ENCODE data around the gene SYNRG.

Gene SYNRG

GRCh38 chr17:37605081-37605480 is 4.1 kb downstream of the SYNRG start:
- H3K4me3 ChIP-seq (ENCODE audit: low read depth, low read length): no peak overlapping the region
- no peak for DNase-seq (ENCODE audit: low read depth, low spot score)
- TF ChIP-seq CTCF (IDR thresholded peaks at IDR 0.05; ENCODE audit: low read depth, low read length): no peak
- in situ Hi-C loops (cut with HindIII; ENCODE audit: low sequenced_read_pairs): no loop called here

GRCh38 chr17:37604556-37604955 is 4.7 kb downstream of the SYNRG start:
- DNase-seq (ENCODE audit: low read depth, low spot score): no peak
- TF ChIP-seq CTCF (IDR thresholded peaks at IDR 0.05; ENCODE audit: low read depth, low read length): no peak
- in situ Hi-C loops (cut with HindIII; ENCODE audit: low sequenced_read_pairs): no loop called here
- no peak overlapping the region for H3K4me3 ChIP-seq (ENCODE audit: low read depth, low read length)

GRCh38 chr17:37598145-37598544 is 11.1 kb downstream of the SYNRG start:
- no peak overlapping the region for H3K4me3 ChIP-seq (ENCODE audit: low read depth, low read length)
- TF ChIP-seq CTCF (IDR thresholded peaks at IDR 0.05; ENCODE audit: low read depth, low read length): no peak
- DNase-seq (ENCODE audit: low read depth, low spot score): no peak
- in situ Hi-C loops (cut with HindIII; ENCODE audit: low sequenced_read_pairs): no loop called here

GRCh38 chr17:37592291-37592690 is 16.9 kb downstream of the SYNRG start:
- in situ Hi-C loops (cut with HindIII; ENCODE audit: low sequenced_read_pairs): no loop called here

GRCh38 chr17:37585066-37585465 is 24.2 kb downstream of the SYNRG start:
- no peak for TF ChIP-seq CTCF (IDR thresholded peaks at IDR 0.05; ENCODE audit: low read depth, low read length)
- H3K4me3 ChIP-seq (ENCODE audit: low read depth, low read length): no peak overlapping the region
- no peak for DNase-seq (ENCODE audit: low read depth, low spot score)
- in situ Hi-C loops (cut with HindIII; ENCODE audit: low sequenced_read_pairs): no loop called here

More at GRCh38 chr17:37592291-37592690, 16.9 kb downstream of the SYNRG start:
- no peak for DNase-seq (ENCODE audit: low read depth, low spot score)
- TF ChIP-seq CTCF (IDR thresholded peaks at IDR 0.05; ENCODE audit: low read depth, low read length): no peak
- no peak overlapping the region for H3K4me3 ChIP-seq (ENCODE audit: low read depth, low read length)

- in situ Hi-C loops (cut with HindIII; ENCODE audit: low sequenced_read_pairs): no loop called here
- H3K4me3 ChIP-seq (ENCODE audit: low read depth, low read length): no peak overlapping the region
- DNase-seq (ENCODE audit: low read depth, low spot score): no peak
- TF ChIP-seq CTCF (IDR thresholded peaks at IDR 0.05; ENCODE audit: low read depth, low read length): no peak
Observed at GRCh38 chr17:37576281-37576680, 32.9 kb downstream of the SYNRG start.

- in situ Hi-C loops (cut with HindIII; ENCODE audit: low sequenced_read_pairs): no loop called here
- no peak overlapping the region for H3K4me3 ChIP-seq (ENCODE audit: low read depth, low read length)
- no peak for TF ChIP-seq CTCF (IDR thresholded peaks at IDR 0.05; ENCODE audit: low read depth, low read length)
- no peak for DNase-seq (ENCODE audit: low read depth, low spot score)
Observed at GRCh38 chr17:37574427-37574826, 34.8 kb downstream of the SYNRG start.
